SH-SY5Y (cell line): ENCODE results near the gene ZNF879.

Experiments
- GATA2 ChIP-seq: IDR thresholded peaks from 2 replicates; pipeline ENCODE4 v1.6.1; 2011; ENCODE audit warnings: mild to moderate bottlenecking, low read depth, low read length
- GATA3 ChIP-seq: IDR thresholded peaks from 2 replicates; pipeline ENCODE4 v1.6.1; 2011; ENCODE audit warnings: low read depth, mild to moderate bottlenecking, low read length, moderate library complexity

GRCh38 chr5:179006564-179006963 is 17.0 kb upstream of the ZNF879 start:
- TF ChIP-seq GATA2 = no peak
- no peak for TF ChIP-seq GATA3
